ENCODE results near the gene DPH3.
A peak's percentile ranks its signal among the peaks of the same experiment; 100 is the strongest.

The DPH3 gene

DNA sequence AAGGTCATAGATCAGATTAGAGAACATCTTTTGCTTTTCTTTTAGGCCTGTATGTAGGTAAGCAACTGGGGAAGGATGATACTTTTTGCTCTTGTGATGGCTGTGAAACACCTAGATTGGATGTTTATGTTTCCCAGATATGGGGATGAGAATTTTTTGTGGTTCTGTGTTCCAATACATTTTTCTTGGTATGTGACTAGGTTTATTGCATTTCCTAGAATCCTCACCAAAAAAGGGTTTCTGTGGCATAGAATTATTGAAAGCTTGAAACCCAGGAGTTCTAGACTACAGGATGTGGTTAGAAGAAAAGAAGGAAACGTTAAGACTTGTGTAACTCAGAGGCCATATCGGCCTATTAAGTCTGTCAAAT is 26.1 kb upstream of the DPH3 start:
- peak in 2 of 5 experiments; percentile 54 to 62 for DNase-seq

DNA sequence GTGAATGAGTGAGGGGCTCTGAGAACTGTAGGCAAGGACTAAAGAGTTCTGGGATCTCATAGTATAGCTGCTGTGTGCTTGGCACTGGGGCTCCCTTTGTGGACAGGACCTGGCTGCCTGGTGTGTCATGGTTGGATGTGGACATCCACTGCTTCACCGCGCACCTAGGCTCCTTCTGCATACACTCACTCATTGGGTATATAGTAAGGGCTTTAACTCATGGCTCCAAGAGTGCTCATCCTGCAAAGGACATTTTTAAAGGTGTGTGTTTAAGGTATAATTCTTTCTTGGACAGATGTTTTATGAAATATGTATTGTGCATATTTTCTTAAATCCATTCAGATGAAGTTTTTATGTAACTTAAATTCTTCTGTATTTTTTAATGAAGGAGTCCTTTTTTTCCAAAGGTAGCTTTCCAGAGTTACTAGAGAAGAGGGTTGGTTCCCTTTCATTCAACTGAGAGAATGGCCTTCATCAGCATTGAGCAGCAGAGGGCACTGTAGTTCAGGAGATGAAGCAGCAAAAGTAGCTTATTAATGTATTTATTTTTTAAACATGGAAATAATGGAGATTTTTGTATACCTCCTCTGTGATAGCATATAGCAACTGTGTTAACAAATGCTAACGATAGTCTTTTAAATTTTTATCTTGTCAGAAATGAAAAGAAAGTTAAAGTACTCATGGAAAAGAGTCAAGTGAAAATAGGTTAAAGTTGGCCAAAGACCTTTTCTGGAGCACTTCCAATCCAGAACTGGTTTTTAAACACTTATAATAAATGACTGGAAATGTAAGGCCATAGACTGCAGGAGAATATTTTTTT is 25.5 kb upstream of the DPH3 start:
- DNase-seq: peak in 3 of 5 experiments; percentile 25 to 56 (median 36)

DNA sequence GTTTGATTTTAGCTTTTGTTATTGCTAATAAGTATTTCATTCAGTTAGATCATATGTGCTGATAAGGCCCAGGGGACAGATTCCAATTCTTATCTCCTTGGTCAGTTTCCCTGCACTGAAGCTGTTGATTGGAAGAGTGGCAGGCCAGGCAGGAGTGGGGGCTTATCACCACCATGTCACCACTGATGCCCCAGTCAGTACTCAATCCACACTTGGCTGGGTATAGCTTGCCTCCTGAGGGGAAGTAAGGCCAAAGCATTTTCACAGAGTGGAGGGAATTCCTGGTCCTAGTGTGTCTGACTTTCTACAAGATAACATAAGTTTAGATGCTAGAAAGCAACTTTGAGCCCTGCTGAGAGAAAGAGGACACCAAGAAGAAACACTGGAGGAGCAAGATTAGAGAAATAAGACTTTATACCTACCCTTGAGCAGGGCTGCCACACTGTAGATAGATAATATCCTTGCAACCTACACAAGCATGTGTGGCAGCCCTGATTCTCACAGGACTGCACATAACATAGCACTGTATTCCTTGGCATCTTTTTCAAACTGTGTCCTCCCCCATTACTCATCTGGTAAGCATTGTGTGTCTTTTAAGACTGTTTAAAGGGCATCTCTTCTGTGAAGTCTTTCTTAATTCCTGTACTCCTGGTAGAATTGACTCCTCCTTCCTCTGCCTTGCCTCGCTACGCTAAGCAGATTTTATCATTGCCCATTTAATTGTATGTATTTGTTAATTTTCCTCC is 24.6 kb upstream of the DPH3 start:
- DNase-seq: no peak

DNA sequence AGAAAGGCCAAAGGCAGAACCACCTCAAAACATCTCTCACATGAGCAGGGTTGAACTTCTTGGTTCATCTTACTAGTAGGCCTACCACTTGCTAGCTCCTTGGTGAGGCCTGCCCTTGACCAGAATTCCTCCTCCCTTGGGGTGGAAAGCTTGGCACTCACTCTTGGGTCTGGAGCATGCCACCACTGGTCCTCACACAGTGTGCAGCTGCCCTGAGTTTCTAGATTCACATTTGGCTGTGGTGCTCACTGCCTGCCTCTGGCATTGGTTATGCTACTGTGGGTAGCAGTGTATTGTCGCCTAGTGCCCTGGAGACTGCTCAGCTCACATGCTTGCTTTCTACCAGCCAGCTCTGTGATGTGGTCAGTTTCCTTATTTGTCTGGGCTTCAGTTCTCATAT is 23.9 kb upstream of the DPH3 start:
- DNase-seq: peak in 1 of 5 experiments; percentile 40

DNA sequence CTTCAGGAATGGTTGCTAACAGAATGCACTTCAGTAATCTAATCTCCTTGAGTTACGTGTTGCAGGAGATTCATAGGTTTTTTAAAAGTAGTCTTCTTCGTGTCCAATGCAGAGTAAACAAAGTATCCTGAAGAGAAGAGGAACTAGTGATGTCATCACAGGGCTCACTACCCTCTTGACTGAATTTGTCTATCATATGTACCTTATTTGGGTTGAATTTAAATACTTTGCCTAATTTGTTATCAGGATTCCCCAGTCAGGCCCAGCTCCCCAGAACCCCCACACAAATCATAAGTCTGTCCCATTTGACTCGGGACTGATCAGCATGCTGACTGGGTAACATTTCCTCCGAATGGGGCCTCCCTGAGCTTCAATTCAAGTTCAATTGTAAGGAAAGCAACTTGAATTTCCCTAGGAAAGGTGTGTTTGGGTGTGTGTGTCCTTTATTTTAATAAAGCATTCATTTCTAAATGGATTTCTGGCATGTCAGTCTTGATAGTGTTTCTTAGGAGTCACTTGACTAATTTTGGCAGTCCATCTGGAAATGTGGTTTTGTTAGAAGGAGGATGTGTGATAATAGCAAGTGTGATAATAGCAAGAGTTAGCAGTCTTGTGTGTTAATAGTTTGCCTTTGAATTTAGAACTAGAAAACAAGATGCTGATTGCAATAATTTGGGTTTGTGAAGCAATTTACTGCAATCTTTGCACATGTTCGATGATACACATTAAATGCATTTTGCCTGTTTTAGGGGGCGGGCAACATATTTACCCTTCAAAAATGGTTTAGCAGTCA is 22.2 kb upstream of the DPH3 start:
- DNase-seq: peak in 1 of 5 experiments; percentile 26

DNA sequence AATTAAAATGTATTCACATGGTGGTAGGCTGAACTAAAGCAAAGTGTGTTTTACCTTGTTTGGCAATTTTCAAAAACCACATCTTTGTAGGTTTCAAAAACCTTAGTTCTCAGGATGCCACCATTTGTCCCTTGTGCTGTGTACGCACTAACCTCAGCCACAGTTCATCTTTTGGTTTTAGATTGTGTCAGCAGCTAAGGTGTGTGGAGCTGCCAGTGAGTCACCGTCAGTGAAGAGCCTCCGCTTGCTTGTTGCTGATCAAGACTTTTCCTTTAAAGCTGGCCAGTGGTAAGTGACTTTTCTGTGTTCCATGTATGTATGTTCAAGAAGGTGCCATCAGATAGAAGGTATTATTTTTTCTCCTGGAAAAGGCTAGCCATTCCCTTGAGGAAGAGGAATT is 21.4 kb upstream of the DPH3 start:
- peak in 4 of 5 experiments; percentile 42 to 95 (median 66) for DNase-seq

DNA sequence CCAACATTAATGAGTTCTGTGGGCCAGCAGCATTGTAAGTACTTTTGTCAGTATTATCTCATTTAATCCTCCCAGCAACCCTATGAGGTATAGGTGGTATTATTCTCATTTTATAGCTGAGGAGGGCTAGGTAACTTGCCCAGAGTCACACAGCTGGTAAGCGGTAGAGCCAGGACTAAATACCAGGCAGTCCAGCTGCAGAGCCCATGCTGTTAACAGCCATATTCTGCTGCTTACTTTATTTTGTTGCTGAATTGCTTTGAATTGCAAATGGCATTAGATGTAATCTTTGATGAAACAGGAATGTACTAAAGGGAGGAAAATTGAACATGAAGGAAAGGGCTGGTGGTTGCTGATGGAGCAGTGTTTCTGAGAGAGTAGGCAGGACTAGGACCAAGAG is 19.9 kb upstream of the DPH3 start:
- no peak for DNase-seq

DNA sequence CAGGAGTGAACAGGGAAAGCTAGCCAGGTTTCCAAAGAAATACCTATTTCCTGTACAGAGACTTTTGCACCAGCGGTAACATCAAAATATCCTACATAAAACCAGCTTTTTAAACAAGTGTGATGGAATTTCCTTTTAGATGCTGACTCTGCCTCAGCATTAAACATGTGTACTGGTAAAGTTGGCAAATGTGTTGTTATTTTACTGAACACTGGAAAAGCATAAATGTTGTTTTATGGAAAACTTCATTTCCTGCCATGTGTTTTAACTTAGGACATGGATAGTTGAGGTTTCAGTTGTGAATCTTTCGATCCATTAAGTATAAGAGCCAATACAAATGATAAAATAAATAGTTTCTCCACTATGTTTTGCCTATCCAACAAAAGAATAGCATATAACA is 15.9 kb upstream of the DPH3 start:
- DNase-seq: no peak

DNA sequence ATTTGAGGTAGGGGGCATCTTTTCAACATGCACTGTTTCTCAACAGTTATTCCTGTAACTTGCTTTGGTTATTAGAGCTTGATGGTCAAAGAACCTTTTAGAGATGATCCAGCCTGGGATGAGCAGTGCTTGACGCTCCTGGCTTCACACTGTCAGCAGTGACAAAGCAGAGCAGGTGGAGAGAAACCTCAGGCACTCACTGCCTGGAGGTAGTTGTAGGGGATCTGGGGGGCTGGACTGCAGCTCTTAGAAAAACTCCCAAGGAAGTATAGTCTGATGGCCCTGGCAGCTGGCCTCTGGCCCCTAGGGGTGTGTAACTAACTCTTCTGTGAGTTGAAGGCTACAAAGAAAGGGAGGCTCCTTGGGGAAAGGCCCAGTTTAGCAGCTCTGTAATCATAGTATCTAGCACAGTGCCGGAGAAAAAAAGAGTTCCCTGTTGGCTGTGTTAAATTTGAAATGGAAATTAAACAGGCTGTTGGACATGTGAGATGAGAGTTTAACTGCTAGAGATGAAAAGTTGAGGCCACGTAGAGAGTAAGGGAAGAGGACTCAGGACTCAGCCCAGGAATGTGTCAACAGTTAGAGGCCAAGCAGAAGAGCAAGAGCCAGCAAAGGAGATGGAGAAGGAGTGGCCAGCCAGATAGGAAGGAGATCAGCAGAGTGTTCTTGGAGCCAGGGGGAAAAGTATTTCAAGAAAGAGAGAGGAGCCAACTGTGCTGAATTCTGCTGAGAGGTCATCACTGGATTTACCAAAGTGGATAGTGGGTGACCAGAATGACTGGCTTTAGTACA is 14.5 kb upstream of the DPH3 start:
- DNase-seq: no peak

DNA sequence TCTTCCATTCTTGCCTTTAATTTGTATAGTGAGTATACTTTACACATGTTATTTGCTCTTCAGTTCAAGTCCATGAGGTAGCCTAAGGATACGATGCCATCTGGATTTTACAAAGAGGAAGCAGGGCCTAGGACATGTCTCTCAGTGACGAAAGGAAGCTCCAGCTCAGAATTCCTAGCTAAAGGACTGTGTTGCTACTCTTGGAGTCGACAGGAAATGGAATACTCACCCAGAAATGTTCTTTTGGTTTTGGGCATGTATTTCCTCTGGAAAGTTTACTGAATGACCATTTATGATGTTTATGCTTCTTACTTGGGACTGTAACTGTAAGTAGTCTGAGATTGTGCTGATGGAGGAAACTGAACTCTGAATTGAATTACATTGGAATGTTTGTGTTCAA is 12.7 kb upstream of the DPH3 start:
- DNase-seq: no peak

DNA sequence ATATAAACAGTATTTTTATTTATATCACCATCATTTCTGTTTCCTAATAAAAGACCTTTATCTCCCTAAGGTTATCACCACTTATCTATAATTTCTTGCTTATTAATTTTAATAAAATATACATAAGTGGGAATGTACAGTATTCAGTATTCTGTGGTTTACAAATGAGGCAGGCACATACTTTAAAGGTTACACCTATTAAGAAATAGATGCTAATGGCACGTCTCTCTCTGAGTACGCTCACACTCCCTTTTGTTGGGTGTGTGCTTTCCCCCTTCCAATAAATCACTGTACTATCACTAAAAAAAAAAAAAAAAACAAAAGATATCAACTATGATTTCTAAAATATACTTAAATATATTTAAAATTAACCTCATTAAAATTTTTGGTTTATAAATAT is 9.1 kb upstream of the DPH3 start:
- no peak for DNase-seq

DNA sequence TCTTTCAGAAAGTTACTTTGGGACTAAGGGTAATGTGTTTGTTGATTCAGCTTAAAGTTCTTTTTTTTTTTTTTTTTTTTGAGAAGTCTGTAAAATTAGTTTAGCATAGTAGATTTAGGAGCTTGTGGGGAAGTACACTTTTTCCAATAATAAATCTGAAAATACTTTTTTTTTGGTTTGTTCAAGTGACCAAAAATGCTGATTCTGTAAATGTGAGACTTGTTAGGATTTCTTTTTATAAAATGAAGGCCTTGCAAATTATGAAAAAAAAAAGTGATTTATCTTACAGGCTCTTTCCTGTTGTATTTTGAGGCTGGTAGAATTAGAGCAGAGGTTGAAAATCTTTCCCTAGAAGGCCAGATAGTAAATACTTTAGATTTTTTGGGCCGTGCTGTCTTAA is 7.8 kb upstream of the DPH3 start:
- DNase-seq: no peak

DNA sequence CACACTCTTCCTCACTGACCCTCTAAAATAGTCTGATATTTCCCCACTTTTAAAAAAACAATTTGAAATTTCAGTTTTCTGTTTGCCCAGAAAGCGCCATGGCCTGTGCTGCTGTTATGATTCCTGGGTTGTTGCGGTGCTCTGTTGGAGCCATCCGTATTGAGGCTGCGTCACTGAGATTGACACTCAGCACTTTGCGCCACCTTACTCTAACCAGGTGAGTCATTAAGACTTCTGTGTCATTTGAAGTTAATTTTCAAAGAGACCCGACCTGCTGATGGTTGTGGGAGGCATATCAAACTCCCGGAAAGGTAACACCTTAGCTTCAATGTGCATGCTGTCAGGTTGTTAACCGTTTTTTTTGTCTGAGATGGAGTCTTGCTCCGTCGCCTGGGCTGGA is 6.1 kb upstream of the DPH3 start:
- DNase-seq: no peak

DNA sequence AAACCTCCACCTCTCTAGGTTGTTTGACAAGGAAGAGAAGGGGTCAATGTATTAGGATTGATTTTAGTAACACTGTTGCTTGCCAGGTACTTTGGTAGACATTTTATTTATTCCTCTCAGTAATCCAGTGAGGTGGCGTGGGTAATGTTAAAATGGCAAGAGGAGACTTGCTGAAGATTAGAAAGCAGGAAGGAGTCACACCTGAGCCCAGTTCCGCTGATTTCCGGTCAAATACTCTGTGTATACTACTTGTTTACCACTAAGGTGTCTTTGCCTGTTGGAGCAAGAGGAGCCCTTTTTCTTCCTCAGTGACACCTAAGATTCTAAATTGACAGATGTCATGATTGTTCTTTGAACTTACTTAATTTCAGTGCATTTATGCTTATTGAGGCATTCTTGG is 2.0 kb upstream of the DPH3 start:
- DNase-seq: no peak

DNA sequence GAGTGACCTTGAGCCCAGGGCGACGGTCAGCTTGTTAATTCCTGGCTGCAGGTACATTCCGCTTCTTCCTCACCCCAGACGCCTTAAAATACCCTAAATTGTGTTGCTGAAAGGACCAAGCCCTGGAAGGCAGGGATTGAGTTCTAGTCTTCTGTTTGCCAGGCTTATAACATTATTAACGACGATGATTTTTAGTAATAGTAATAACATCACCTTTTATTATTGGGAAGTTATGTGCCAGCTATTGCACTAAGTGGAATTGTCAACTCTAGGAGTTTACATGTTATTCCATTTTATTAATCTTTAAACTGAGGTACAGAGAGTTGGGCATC is 678 bp upstream of the DPH3 start:
- DNase-seq: no peak

DNA sequence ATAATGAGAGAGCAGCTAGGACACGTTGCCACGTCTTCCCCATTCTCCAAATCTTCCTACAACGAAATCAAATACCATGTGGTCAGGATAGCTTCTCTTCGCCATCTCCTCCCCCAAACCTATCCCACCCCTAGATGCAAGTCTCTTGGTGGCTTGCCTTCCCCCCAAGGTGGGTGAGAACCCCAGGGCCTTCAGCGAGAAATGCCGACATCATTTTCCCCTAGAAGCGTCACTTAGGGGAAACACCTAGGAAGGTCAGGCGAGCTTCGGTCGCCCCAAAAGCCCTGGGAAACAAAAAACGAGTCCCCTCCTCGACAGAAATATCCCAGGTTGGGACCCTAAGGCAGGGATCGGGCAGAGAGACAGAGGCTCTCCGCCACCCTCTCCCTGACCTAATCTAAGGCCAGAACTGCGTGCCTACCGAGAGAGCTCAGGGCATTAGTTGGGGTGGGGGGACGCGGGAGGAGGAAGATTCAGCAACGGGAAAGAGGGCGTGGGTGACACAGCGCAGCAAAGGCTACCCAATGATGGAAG is 502 bp downstream of the DPH3 start:
- no peak for DNase-seq

DNA sequence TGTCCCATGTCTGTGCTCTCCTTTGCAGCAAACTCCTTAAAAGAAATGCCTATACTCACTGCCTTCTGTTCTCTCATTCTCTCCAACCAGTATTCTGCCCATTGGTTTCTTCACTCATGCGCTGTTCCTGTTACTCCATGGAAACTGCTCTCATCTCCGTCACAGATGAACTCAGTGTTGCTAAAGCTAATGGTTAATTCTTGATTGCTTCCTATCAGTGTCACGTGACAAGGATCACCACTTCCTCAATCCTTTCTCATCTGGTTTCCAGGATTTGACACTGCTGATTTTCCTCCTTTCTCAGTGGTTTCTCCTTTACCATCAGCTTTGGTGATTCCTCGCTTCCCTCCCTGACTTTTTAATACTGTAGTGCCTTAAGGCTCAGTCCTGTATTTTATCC is 2.6 kb downstream of the DPH3 start:
- no peak for DNase-seq

DNA sequence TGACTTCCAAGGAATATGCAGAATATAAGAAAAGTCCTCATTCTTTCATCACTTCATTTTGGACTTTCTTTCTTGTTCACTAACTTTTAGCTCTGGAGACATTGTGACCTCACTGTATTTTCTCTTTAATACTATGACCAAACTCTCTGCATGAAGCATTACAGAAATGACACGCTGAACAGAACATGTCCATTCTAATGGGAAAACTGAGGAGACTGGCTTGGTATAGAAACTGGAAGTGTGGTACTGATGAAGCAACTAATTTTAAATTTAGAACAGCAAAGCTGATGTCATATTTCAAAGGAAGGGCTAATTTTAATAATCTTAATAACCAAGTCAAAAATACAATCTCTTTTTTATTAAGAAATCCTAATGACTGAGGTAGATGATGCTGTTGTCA is 4.7 kb downstream of the DPH3 start:
- DNase-seq: no peak

DNA sequence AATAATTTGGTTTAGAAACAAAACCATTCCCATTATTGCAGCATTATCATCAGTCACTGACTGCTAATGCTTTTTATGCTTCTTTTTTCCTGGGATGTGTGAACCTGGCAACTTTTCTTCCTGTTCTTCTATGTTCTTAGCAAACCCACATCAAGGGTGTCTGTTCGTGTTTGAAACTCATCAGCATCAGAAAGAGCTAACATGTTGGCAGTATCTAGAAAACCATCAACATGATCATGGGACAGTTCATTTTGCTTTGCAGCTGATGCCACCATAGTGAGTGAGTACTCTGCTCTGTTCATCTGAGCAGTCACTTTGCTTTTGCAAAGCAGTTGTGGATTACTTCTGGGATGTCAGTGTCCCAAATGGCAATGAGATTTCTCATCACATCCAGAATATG is 5.9 kb downstream of the DPH3 start:
- DNase-seq: no peak

DNA sequence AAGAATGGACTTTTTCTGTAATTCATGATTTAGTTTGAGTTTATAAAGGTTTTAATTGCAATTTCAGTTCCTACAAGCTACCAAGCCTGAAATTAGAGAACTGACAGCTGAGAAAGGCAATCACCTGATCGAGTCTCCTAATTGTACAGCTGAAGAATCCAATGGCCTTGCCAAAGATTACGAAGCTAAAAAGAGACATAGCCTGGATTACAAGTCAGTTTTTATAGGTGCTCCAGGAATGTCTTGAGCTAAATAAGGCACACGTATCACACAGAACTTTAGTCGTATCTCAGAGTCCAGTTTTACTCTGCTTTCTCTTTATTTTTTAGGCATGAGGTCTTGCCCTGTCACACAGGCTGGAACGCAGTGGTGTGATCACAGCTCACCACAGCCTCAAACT is 6.6 kb downstream of the DPH3 start:
- DNase-seq: no peak

DNA sequence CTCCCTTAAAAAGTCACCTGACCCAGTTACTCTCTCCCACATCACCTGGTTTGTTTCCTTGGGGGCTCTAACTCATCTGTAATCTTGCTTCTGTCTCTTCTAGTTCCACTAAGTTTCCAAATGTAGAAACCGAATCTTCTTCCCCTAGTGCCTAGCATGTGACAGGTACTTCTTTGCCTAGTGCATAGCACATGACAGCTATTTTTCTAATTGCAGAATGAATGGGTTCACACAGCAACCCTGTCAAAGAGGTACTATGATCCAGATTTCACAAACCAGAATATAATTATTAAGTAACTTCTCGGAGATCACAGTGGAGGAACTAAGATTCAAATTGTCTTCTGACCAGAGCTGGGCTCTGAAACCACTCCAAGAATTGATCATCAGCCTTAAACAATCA is 7.4 kb downstream of the DPH3 start:
- DNase-seq: no peak

DNA sequence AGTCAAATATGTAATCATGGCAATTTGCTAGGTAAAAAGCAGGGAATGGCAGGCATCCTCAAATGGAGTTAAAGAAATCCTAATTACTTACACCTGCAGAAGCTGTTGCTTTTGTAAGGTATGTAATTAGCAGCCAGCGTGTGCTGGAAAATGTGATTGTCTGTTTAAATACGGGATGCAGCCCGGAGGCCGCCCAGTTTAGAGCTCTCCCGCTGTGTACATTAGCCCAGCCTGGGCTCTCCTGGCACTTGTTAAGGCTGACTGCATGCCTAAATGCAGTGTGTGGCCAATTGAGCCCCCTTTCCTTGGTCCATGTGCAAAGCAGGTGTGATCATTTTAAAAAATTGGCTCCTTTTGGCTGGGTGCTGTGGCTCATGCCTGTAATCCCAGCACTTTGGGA is 9.0 kb downstream of the DPH3 start:
- no peak for DNase-seq

DNA sequence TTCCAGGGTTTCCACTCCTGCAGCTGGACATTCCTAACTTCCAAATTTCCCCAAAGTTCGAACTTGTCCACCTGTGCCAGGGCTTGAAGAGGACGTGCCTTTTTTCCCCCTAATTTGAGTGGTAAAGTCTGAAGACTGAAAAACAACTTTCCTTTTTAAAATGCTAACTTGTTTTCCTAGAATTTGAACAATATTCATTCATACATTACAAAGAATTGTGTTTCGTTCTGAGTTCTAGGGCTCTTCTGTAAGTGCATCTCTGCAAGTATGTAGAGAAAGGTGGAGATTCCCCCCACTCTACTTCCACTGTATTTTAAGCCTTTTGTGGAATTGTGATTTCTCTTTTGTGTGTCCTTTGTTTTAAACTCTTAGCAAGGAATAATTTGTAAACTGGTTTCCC is 9.4 kb downstream of the DPH3 start:
- no peak for DNase-seq
